ENCODE measurements around the gene PRLR. TPM values are rescaled to one million over a fixed set of nuclear protein-coding genes. Genes with fewer than 3 reads are reported as not detected.
"Not testable (repeated sequence)": the region's sequence is repeated elsewhere in the genome, so short reads cannot be mapped to it uniquely, and the experiment has no call there.

The PRLR gene
- total RNA-seq, 1 experiment from 2014 or later: 2.5 TPM

DNA sequence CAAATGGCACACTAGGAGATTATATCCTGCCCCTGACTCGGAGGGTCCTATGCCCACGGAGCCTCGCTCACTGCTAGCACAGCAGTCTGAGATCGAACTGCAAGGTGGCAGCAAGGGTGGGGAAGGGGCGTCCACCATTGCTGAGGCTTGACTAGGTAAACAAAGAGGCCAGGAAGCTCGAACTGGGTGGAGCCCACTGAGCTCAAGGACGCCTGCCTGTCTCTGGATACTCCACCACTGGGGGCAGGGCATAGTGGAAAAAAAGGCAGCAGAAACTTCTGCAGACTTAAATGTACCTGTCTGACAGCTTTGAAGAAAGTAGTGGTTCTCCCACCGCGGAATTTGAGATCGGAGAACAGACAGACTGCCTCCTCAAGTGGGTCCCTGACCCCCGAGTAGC, 125.7 kb downstream of the PRLR start:
- not testable (repeated sequence) for H3K79me1 ChIP-seq (ENCODE audit: insufficient read depth, low read depth, low read length, poor library complexity, severe bottlenecking); H4K91ac ChIP-seq (ENCODE audit: insufficient read length, low read depth, low read length); H3K27me3 Mint-ChIP-seq (ENCODE audit: low read depth); H3K27ac ChIP-seq (ENCODE audit: insufficient read length, low read depth, low read length); H4K8ac ChIP-seq (replicated peaks; ENCODE audit: insufficient read length, low read depth, low read length); H2AFZ ChIP-seq (ENCODE audit: low read length); H2BK120ac ChIP-seq (ENCODE audit: low read depth, low read length, poor library complexity, severe bottlenecking); H3K79me2 ChIP-seq (ENCODE audit: insufficient read depth, low read length); H3K4me1 ChIP-seq (ENCODE audit: insufficient read depth, low read length); H3K27ac Mint-ChIP-seq; H3K23me2 ChIP-seq (ENCODE audit: insufficient read length, low read depth, low read length, poor library complexity, severe bottlenecking); H3K14ac ChIP-seq (ENCODE audit: insufficient read depth, low read length); H2BK12ac ChIP-seq (ENCODE audit: insufficient read length, low read depth, low read length); H4K20me1 ChIP-seq (ENCODE audit: control insufficient read depth, insufficient read depth, insufficient read length); H3K23ac ChIP-seq (ENCODE audit: insufficient read length, low read depth, low read length); H3K4me3 Mint-ChIP-seq; H3T11ph ChIP-seq (ENCODE audit: low read length); H3K9ac ChIP-seq (ENCODE audit: extremely low read depth, insufficient read length, low read length); H4K5ac ChIP-seq (ENCODE audit: insufficient read length, low read depth, low read length); H3K18ac ChIP-seq (ENCODE audit: insufficient read length, low read depth, low read length); H3K4ac ChIP-seq (ENCODE audit: low read depth, low read length); H2BK15ac ChIP-seq (ENCODE audit: low read depth, low read length); H2AK5ac ChIP-seq (ENCODE audit: insufficient read length, low read length); H3K4me2 ChIP-seq (ENCODE audit: insufficient read depth, insufficient read length, low read length); H2BK5ac ChIP-seq (ENCODE audit: insufficient read length, low read length); H3K36me3 Mint-ChIP-seq (ENCODE audit: insufficient read depth in 1 of 3, low read depth in 3 of 3); H3K9me3 ChIP-seq (ENCODE audit: control insufficient read depth, low read depth, low read length); H3K27me3 ChIP-seq (ENCODE audit: insufficient read depth, low read length); H2BK20ac ChIP-seq (ENCODE audit: low read depth, low read length, poor library complexity, severe bottlenecking); H3K56ac ChIP-seq (ENCODE audit: insufficient read length, low read depth, low read length)
- TF ChIP-seq, protein P1, sequence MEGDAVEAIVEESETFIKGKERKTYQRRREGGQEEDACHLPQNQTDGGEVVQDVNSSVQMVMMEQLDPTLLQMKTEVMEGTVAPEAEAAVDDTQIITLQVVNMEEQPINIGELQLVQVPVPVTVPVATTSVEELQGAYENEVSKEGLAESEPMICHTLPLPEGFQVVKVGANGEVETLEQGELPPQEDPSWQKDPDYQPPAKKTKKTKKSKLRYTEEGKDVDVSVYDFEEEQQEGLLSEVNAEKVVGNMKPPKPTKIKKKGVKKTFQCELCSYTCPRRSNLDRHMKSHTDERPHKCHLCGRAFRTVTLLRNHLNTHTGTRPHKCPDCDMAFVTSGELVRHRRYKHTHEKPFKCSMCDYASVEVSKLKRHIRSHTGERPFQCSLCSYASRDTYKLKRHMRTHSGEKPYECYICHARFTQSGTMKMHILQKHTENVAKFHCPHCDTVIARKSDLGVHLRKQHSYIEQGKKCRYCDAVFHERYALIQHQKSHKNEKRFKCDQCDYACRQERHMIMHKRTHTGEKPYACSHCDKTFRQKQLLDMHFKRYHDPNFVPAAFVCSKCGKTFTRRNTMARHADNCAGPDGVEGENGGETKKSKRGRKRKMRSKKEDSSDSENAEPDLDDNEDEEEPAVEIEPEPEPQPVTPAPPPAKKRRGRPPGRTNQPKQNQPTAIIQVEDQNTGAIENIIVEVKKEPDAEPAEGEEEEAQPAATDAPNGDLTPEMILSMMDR (conservative IDR thresholded peaks at IDR 0.05): peak; percentile 43; the same call in 2 of the 3 replicates
- WGBS (ENCODE audit: extremely low coverage, insufficient read length, low lambda C conversion rate): no CpG with 5 or more reads among the region's 11 CpGs
- peaks cover 10 to 13% of the 10 kb centered on the region in 2 experiments; a peak in 4 of 5 replicates for H3K9me3 Mint-ChIP-seq
- DNase-seq: peak; percentile 64
- peaks cover 6 to 12% of the 10 kb centered on the region in 2 experiments for H3K4me1 Mint-ChIP-seq
